Liver (tissue), 3 donors: ENCODE data around the gene COL11A2.

ENCODE experiments used
- EGR1 ChIP-seq, 2 donors: IDR thresholded peaks; 2 replicates each; pipeline ENCODE4 v1.6.1; 2016 to 2018; ENCODE audit warnings: antibody characterized with exemption in 2 of 2, low read depth in 2 of 2
- GABPA ChIP-seq, 2 donors: IDR thresholded peaks in 1 of 2; conservative IDR thresholded peaks in 1 of 2; 2 replicates each; pipeline ENCODE4 v1.6.1; 2016; ENCODE audit warnings: antibody characterized with exemption in 2 of 2, mild to moderate bottlenecking in 1 of 2, moderate library complexity in 1 of 2
- HNF4A ChIP-seq, 2 donors: conservative IDR thresholded peaks; 2 replicates each; pipeline ENCODE4 v1.6.1; 2016; ENCODE audit warnings: antibody characterized with exemption in 2 of 2, mild to moderate bottlenecking in 2 of 2
- JUND ChIP-seq, 2 donors: IDR thresholded peaks; 2 replicates each; pipeline ENCODE4 v1.6.1; 2016; ENCODE audit warnings: antibody characterized with exemption in 2 of 2
- RAD21 ChIP-seq, 2 donors: IDR thresholded peaks; 2 replicates each; pipeline ENCODE4 v1.6.1; 2016; ENCODE audit warnings: antibody characterized with exemption in 2 of 2, mild to moderate bottlenecking in 2 of 2
- RXRA ChIP-seq, 2 donors: IDR thresholded peaks; 2 replicates each; pipeline ENCODE4 v1.6.1; 2017 to 2018; ENCODE audit warnings: antibody characterized with exemption in 2 of 2, mild to moderate bottlenecking in 1 of 2
- SP1 ChIP-seq: IDR thresholded peaks from 2 replicates; pipeline ENCODE4 v1.6.1; 2018; ENCODE audit warnings: antibody characterized with exemption, mild to moderate bottlenecking
- TAF1 ChIP-seq: conservative IDR thresholded peaks from 2 replicates; pipeline ENCODE4 v1.6.1; 2016; ENCODE audit warnings: antibody characterized with exemption, mild to moderate bottlenecking
- TF ChIP-seq, protein P1 (sequence below): fragments of 150-350 bp; IDR thresholded peaks from 2 replicates; pipeline ENCODE4 v1.5.1; 2017; ENCODE audit warnings: improper control_type of control experiment, low read depth, low read length; ENCODE audit not compliant: missing input control
- TF ChIP-seq, protein P2 (sequence below): IDR thresholded peaks from 2 replicates; pipeline ENCODE4 v1.6.1; 2016; ENCODE audit warnings: antibody characterized with exemption
- TF ChIP-seq, protein P3 (sequence below): IDR thresholded peaks from 2 replicates; pipeline ENCODE4 v1.6.1; 2016; ENCODE audit warnings: antibody characterized with exemption, mild to moderate bottlenecking
- TF ChIP-seq, protein P4 (sequence below): IDR thresholded peaks from 2 replicates; pipeline ENCODE4 v1.6.1; 2016; ENCODE audit warnings: antibody characterized with exemption
- donor health status: healthy.
- donor health status: healthy.

DNA sequence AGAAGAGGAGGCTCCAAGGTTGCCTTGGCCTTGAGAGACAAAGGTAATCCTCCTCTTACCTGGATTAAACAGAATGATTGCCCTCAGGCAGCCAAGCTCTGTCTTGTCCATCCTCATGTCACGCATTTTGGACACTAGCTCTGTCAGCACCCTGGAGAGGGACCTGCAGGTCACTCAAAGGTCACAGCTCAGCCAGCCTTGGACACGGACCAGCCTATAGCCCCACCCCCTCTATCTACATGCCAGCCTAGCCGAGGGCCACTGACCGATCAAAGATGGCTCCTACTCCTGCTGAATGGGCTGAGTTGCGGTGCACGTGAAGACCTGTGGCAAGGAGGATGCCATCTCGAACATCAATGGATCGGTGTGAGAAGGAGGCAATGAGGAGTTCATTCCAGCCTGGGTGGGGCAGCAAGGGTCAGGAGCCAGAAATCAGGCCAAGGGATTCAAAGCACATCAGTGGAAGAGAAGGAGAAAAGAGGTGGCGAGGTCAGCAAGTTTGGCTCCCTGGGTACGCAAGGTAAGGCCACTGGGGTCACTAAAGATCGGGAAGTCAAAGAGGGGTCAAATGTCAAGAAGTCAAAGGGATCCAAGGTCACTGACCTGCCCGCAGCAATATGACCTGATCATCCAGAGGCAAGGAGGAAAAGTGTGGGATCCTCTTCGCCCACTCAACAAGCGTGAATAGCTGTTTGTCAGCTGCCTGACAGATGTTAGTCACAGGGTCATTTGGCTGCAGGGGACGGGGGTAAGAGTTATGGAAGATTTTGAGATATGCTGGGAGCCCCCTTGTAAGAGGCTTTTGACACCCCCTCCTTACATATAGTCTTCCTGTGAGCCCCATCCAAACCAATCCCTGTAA, 3.3 kb upstream of the COL11A2 start:
- TF ChIP-seq GABPA (IDR thresholded peaks at IDR 0.05 in 1 of 2, conservative IDR thresholded peaks at IDR 0.05 in 1 of 2) (no peak), SP1 (peak; percentile 71), EGR1 (IDR thresholded peaks at IDR 0.05; ENCODE audit: low read depth in 2 of 2) (no peak), JUND (IDR thresholded peaks at IDR 0.05) (no peak), HNF4A (conservative IDR thresholded peaks at IDR 0.05) (peak; percentile 21 to 46), RAD21 (IDR thresholded peaks at IDR 0.05) (no peak), RXRA (IDR thresholded peaks at IDR 0.05) (peak; percentile 91 to 96), TAF1 (no peak)
- TF ChIP-seq, protein P1, sequence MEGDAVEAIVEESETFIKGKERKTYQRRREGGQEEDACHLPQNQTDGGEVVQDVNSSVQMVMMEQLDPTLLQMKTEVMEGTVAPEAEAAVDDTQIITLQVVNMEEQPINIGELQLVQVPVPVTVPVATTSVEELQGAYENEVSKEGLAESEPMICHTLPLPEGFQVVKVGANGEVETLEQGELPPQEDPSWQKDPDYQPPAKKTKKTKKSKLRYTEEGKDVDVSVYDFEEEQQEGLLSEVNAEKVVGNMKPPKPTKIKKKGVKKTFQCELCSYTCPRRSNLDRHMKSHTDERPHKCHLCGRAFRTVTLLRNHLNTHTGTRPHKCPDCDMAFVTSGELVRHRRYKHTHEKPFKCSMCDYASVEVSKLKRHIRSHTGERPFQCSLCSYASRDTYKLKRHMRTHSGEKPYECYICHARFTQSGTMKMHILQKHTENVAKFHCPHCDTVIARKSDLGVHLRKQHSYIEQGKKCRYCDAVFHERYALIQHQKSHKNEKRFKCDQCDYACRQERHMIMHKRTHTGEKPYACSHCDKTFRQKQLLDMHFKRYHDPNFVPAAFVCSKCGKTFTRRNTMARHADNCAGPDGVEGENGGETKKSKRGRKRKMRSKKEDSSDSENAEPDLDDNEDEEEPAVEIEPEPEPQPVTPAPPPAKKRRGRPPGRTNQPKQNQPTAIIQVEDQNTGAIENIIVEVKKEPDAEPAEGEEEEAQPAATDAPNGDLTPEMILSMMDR = no peak
- TF ChIP-seq, protein P2, sequence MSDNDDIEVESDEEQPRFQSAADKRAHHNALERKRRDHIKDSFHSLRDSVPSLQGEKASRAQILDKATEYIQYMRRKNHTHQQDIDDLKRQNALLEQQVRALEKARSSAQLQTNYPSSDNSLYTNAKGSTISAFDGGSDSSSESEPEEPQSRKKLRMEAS = no peak
- TF ChIP-seq, protein P3, sequence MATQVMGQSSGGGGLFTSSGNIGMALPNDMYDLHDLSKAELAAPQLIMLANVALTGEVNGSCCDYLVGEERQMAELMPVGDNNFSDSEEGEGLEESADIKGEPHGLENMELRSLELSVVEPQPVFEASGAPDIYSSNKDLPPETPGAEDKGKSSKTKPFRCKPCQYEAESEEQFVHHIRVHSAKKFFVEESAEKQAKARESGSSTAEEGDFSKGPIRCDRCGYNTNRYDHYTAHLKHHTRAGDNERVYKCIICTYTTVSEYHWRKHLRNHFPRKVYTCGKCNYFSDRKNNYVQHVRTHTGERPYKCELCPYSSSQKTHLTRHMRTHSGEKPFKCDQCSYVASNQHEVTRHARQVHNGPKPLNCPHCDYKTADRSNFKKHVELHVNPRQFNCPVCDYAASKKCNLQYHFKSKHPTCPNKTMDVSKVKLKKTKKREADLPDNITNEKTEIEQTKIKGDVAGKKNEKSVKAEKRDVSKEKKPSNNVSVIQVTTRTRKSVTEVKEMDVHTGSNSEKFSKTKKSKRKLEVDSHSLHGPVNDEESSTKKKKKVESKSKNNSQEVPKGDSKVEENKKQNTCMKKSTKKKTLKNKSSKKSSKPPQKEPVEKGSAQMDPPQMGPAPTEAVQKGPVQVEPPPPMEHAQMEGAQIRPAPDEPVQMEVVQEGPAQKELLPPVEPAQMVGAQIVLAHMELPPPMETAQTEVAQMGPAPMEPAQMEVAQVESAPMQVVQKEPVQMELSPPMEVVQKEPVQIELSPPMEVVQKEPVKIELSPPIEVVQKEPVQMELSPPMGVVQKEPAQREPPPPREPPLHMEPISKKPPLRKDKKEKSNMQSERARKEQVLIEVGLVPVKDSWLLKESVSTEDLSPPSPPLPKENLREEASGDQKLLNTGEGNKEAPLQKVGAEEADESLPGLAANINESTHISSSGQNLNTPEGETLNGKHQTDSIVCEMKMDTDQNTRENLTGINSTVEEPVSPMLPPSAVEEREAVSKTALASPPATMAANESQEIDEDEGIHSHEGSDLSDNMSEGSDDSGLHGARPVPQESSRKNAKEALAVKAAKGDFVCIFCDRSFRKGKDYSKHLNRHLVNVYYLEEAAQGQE = peak; percentile 99
- TF ChIP-seq, protein P4, sequence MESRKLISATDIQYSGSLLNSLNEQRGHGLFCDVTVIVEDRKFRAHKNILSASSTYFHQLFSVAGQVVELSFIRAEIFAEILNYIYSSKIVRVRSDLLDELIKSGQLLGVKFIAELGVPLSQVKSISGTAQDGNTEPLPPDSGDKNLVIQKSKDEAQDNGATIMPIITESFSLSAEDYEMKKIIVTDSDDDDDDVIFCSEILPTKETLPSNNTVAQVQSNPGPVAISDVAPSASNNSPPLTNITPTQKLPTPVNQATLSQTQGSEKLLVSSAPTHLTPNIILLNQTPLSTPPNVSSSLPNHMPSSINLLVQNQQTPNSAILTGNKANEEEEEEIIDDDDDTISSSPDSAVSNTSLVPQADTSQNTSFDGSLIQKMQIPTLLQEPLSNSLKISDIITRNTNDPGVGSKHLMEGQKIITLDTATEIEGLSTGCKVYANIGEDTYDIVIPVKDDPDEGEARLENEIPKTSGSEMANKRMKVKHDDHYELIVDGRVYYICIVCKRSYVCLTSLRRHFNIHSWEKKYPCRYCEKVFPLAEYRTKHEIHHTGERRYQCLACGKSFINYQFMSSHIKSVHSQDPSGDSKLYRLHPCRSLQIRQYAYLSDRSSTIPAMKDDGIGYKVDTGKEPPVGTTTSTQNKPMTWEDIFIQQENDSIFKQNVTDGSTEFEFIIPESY = no peak
